Measurements from ENCODE around the gene PCNX3.

Gene PCNX3

GRCh38 chr11:65593518-65594414, 21.8 kb upstream of the PCNX3 start:
- peak overlapping the region in 1 of 2 donors; percentile 40 for H3K27ac ChIP-seq
- no peak overlapping the region for H3K4me3 ChIP-seq
- no peak for DNase-seq (ENCODE audit: low spot score)
- TF ChIP-seq CTCF (IDR thresholded peaks at IDR 0.05), result peak; percentile 52

GRCh38 chr11:65595131-65595530, 20.4 kb upstream of the PCNX3 start:
- Histone ChIP-seq H3K27ac (peak overlapping the region in 1 of 2 donors; percentile 7), H3K4me3 (no peak overlapping the region)
- TF ChIP-seq CTCF (IDR thresholded peaks at IDR 0.05), result no peak
- DNase-seq (ENCODE audit: low spot score), result no peak

GRCh38 chr11:65595543-65596281, 19.9 kb upstream of the PCNX3 start, which contains the start of gene KCNK7:
Gene KCNK7, minus strand, starts transcription at chr11:65595800. Its CDS starts 28 bp downstream, at chr11:65595772.
- Histone ChIP-seq H3K27ac (peak within 1 kb of the TSS in 1 of 2 donors; percentile 7), H3K4me3 (no peak within 1 kb of the TSS)
- no peak for DNase-seq (ENCODE audit: low spot score)
- TF ChIP-seq CTCF (IDR thresholded peaks at IDR 0.05), result no peak

- no peak for DNase-seq (ENCODE audit: low spot score)
- no peak overlapping the region for H3K4me3 ChIP-seq
- no peak for TF ChIP-seq CTCF (IDR thresholded peaks at IDR 0.05)
- no peak overlapping the region for H3K27ac ChIP-seq
These were observed 19.1 kb upstream of the PCNX3 start for GRCh38 chr11:65596520-65596919.

GRCh38 chr11:65598258-65598699, 17.3 kb upstream of the PCNX3 start:
- H3K4me3 ChIP-seq, result no peak overlapping the region
- DNase-seq (ENCODE audit: low spot score), result no peak
- no peak for TF ChIP-seq CTCF (IDR thresholded peaks at IDR 0.05)
- no peak overlapping the region for H3K27ac ChIP-seq

- no peak overlapping the region for H3K27ac ChIP-seq
- no peak for TF ChIP-seq CTCF (IDR thresholded peaks at IDR 0.05)
- no peak overlapping the region for H3K4me3 ChIP-seq
- DNase-seq (ENCODE audit: low spot score), result no peak
These were observed 16.2 kb upstream of the PCNX3 start for GRCh38 chr11:65599216-65599954.
